NCI-H1436 (cell line): Measurements from ENCODE around the gene LOXL4.

Experiments used
- DNase-seq: peaks from one replicate; lab custom pipeline; 2025; lab: John Stamatoyannopoulos, UW

LOXL4 gene

GRCh38 chr10:98295401-98295811, 27.4 kb upstream of the LOXL4 start:
- DNase-seq, result no peak

DNA sequence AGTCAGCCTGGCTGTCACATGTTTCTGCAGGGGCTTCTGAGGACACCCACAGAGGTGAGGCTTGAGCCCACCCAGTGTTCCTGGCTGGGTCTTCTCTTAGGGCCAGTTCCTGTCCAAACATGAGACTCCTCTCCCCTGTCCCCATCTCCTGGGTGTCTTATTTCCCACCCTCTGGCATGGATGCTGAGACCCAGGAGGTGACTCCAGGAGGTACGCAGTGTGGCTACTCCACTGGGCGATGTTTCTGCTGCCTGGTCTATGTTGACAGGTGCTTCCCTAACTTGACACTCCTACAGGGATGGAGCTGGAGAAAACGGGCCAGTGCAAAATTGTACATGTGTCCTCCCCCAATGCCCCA, 26.3 kb upstream of the LOXL4 start:
- DNase-seq, result no peak

DNA sequence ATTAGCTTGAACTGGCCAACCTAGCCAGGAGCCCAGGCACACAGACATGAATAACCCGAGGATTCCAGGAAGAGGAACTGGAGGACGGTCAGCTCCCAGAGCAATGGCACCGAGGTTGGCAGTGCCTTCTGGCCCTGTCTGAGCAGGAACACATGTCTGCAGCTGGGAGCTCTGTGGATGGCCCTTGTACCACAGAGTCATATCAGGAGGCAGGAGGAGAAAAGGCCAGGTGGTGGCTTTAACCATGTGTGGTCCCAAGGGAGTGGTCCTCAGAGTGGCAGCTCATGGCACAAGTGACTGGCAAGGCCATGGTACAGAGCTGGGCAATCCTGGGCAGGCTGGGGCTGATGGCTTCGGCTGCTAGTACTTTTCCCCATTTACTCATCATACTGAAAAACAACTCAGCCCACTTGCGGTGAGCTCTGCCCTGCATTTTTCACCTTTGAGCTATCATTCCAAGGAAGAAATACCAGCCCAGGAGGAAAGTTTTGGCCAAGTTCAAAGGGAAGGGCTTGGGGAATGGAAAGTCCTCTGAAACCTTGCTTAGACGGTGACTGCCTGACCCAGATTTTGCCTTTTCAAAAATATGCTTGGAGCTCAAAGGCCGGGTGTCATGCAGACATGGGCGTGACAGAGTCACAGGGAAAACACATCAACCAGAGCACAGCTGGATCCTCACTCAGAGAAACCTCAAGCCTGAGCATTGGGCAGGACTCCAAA, 25.7 kb upstream of the LOXL4 start:
- no peak for DNase-seq

DNA sequence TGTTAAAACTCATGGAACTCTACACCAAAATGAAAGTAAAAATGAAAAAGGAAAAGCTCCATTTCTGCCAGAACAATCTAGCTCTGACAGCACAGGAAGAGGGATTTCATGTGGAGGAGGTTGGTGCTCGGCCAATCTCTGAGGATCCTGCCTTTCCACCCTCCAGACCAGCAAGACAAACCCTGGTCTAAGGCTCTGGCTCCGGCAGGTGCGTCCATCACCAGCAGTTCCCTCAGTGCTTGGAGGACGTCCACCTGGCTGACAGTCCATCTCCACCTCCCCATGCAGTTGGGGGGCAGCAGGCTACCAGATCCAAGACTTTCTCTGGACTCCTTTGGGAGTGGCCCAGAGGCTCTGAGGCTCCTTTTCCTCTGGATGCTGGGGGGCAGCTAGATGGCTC, 25.0 kb upstream of the LOXL4 start:
- no peak for DNase-seq

DNA sequence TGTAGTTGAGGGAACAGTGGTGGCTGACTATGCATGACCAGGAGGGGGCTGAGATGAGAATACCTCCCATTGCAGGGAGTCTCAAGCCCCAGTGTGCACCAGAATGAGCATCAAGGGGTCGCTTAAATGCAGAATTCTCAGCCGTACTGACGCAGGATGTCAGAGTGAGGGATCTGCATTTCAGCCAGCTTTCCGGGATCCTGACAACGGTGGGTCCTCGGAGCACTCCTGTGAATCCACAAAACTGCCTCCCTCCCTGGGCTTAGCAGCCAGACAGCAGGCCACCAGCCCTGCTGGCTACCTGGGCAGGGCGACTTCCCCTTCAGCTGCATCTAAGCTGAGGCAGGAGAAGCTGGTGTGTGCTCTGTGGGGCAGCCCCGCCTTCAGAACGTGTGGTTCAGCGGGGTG, 21.8 kb upstream of the LOXL4 start:
- no peak for DNase-seq

DNA sequence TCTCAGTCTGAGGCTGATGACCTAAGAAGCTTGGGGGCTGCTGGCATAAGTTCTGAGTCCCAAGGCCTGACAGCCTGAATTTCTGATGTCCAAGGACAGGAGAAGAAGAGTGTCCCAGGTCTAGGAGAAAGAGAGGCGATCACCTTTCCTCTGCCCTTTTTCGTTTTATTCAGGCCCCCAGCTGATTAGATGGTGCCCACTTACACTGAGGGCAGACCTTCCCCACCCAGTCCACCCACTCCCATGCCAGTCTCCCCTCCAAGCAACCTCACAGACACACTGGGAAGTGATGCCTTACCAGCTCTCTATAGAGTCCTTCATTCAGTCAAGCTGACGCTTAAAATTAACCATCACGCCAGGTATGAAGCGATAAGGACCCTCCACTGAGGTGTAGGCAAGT, 19.3 kb upstream of the LOXL4 start:
- no peak for DNase-seq

DNA sequence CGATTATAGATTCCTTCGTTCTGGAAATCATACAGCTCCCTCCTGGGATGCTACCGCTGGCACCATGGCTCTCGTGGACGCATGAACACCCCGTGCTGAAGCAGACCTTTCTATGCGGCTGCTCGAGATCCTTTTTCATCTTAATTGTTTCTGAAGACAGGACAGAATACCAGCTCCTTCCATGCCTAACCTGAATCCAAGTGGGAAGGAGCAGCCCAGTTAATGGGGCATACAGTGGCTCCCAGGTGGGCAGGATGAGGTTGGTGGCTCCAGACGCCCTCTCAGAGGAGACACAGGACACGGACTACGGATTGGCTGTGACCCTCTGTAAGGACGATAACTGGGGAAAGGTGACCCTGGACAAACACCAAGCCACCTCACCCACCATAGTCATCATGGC, 18.4 kb upstream of the LOXL4 start:
- DNase-seq, result no peak

DNA sequence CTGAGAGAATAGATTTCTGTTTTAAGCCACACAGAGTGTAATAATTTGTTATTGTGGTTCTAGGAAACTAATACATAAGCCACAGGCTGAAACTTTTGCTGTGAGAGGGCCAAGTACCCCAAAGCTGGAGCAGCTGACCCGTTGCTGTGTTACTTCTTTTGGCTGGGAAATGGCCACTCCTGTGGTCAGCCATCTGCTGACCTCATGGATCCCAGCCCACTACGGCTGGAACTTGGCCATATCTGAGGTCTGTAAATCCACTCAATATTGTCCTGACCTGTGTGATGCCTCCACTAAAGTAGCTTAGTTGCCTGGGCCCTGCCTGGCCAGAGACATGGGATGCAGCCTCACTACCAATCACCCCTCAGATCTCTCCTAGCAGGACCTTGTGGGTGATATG, 17.4 kb upstream of the LOXL4 start:
- no peak for DNase-seq

- no peak for DNase-seq
Measured at GRCh38 chr10:98276311-98276710, 8.3 kb upstream of the LOXL4 start.

DNA sequence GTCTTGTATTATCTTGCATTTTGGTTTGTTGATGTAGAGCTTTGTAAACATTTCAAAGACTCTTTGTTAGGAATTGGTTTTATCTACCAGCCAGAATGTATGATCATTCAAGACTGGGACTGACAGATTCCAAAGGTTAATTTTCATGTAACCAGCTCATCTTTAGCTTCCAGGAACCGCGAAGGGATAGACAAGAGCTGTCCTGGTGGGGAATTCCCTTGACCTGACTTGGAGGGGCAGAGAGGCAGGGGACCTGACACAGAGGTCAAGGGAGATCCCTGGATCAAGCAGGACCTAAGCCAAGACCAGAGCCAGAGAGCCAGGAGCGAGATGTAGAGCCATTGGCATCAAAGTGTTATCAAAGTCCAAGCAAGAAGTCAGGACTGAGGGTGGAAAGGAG, 6.6 kb upstream of the LOXL4 start:
- no peak for DNase-seq

GRCh38 chr10:98273057-98273850, 5.3 kb upstream of the LOXL4 start:
- DNase-seq, result no peak

DNA sequence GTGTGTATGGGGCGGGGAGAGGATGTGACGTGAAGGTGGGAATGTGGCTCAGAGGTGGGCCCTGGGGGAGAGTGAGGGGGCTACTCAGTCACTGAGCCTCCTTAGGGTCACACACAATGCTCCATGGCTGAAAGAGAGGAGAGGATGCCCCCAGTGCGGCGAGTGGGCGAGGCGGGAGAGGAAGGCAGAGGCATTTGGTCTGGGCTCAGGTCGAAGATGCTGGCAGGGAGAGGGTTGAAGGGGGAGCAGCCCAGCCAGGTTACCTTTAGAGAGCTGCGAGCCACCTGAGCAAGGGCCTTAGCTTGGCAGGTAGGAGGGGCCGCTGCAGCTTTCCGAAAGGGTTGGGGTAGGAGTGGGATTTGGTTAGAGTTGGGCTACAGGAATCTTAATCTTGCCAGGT, 4.7 kb upstream of the LOXL4 start:
- no peak for DNase-seq

DNA sequence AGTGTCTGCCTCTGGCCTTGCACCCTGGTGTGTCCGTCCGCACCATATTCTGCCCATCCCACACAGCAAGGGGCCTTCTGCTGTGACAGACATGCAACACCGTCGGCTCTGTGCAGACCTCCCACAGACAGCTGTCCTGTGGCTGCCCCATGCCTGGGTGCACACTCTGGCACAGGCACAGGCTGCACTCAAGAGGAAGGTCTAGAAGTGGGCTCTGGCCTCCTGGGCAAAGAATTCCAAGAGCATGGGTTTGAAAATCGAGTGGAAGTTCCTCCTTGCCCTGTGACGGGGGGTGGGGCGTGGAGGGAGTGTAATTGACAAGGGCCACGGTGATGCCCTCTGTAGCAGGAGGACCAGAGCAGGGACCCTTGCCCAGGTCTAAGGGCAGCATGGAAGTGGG, 4.3 kb upstream of the LOXL4 start:
- DNase-seq, result no peak

GRCh38 chr10:98270786-98271185, 2.8 kb upstream of the LOXL4 start:
- DNase-seq, result no peak

GRCh38 chr10:98270073-98270740, 2.2 kb upstream of the LOXL4 start:
- DNase-seq, result no peak

DNA sequence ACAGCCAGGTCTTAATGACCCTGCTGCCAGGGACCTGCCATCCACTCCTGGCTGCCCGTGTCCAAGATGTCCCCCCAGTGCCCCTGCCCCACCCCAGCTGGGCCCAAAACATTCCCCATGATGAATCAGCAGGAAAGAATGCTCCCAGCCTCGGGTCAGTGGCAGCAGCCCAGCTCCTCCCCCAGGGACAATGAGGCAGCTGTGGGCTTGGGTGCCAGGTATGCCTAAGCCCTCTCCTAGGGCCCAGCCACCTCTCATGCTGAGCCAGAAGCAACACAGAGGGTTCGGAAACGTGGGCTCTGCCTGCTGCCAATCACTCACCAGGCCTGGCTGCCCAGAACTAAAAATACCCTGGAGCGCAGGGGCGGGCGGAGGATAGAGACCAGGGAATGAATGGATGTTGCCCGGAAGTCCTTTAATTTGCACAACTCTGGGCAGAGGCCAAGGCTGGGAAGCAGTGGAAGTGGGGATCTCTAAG, 1.5 kb upstream of the LOXL4 start:
- DNase-seq, result no peak

- DNase-seq, result no peak
Measured at GRCh38 chr10:98268694-98269431, 869 bp upstream of the LOXL4 start.

- no peak for DNase-seq
Measured at GRCh38 chr10:98267069-98267893, 713 bp downstream of the LOXL4 start.

DNA sequence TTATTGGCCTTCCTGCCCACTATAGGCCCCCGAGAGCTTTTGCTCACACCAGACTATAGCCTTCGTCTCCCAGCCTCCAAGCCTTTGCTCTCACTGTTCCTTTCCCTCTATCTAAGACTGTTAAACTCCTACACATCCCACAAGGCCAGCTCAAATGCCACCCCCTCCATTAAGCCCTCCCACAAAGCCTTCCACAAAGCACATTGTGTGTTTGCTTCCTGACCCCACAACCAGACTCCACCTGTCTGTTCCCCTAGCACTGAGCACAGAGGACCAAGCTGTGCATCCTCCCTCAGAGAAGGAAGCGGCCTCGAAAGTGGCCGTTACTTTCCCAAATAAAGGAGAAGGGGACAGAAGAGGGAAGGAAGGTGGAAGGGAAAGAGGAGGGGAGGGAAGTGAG, 1.3 kb downstream of the LOXL4 start:
- DNase-seq, result no peak

DNA sequence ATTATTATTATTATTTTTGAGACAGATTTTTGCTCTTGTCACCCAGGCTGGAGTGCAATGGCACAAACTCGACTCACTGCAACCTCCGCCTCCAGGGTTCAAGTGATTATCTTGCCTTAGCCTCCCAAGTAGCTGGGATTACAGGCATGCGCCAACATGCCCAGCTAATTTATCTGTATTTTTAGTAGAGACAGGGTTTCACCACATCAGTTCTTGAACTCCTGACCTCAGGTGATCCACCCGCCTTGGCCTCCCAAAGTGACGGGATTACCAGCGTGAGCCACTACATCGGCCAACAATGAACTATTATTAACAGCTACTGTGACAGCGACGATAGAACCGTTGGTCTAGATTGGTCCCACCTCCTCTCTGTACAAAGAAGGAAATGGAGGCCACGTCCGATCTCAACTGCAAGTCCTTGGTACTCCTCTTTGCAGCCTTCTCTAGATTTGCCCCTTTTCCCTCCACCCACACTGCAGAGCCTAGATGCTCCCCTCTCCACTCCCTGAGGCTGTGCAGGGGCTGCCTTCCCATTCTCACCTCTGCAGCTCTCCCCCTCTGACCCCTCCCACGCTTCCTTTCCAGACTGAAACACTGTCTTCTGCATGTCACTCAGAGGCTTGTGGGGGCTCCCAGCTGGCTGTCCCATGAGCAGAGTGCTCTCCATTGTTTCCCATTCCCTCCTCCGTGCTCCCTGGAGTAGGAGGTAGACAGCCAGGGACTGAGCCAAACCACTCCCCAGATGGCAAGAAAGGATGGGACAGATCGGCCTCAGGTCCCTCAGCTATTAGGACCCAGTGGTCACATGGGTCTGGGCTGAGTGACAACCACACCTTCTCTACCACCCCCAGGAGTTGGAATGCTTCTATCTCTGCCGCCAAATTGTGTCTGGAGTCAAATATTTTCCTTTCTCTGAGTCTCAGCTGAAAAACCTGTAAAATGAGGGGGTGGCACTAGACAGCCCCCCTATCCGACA, 2.3 kb downstream of the LOXL4 start:
- DNase-seq, result no peak
